GM19043 (cell line): ENCODE results near the gene STAC2.
A peak's percentile ranks its signal among the peaks of the same experiment; 100 is the strongest.

ENCODE experiments used
- ATAC-seq: cut with Tn5 transposase; IDR thresholded peaks from one replicate; pipeline ENCODE4 v1.9.1; 2021; ENCODE audit warnings: low read depth; ENCODE audit not compliant: unreplicated experiment

Gene STAC2

DNA sequence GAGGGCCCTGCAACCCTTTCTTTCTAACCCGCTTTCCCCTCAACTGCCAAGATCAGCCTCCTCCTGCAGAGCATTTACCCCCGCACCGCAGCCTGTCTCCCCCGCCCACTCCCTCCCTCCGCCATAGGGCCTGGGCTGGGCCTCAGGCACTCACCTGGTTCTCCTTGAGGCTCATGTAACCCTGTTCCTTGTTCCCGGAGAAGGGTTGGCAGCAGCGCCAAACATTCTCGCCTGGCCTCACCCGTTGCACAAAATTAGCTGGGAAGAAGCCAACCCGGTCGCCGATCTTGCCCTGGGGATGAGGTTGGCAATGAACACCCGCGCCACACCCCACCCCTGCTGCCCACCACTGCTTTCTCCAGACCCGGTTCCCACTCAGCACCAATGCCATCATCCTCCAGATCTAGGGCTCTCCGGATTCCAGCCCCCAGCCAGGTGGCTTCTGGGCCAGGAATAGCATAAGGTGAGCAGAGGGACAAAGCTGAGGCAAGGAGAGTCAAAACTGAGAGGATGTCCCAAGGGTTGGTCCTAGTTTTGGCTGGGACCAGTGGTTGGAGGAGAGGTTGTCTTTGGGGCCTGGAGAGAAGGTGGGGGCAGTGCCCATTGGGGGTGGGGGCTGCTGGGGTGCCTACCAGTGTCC, 12.8 kb downstream of the STAC2 start:
- no peak for ATAC-seq

DNA sequence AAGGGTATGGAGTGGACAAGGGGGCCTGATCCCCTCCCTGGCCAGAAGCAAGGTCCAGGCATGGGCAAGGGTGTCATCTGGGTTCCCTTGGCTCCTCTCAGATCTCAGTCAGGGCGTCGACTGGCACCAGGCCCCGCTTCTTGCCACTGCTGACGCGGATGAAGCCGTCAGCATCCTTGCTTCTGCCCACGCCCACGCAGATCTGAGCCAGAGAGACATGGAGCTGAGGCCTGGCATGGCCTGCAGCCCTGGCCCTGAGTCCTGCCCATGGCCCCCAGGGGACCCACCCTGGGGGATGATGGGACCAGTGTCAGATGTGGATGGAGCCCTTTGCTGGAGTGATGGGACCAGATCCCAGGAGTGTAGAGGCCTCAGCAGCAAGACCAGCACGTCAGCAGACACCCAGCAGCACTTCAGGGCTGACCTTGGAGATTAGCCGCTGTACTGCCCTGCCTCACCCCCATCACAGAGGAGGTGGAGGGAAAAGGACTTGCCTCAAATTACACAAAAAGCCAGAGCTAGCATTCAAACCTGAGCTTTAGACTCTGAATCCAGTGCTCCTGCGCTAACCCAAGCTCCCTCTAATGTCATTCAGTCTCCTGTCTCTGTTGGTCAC, 13.4 kb downstream of the STAC2 start:
- ATAC-seq, result no peak

DNA sequence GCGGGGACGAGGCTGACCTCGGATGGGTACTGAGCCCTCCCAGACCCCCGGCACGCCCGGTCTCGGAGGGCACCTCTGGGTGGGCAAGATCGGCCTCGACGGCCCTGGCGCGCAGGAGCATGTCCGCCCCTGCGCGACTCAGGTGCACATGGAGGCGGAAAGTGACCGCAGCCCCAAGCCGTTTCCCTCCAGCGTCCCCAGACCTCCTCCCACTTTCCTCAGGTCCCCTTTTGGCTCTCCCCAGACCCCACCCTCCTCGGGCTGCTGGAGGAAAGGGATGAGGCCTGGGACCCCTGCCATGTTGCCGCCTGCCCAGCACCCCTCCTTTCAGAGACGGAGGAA, 15.7 kb downstream of the STAC2 start:
- ATAC-seq, result no peak

DNA sequence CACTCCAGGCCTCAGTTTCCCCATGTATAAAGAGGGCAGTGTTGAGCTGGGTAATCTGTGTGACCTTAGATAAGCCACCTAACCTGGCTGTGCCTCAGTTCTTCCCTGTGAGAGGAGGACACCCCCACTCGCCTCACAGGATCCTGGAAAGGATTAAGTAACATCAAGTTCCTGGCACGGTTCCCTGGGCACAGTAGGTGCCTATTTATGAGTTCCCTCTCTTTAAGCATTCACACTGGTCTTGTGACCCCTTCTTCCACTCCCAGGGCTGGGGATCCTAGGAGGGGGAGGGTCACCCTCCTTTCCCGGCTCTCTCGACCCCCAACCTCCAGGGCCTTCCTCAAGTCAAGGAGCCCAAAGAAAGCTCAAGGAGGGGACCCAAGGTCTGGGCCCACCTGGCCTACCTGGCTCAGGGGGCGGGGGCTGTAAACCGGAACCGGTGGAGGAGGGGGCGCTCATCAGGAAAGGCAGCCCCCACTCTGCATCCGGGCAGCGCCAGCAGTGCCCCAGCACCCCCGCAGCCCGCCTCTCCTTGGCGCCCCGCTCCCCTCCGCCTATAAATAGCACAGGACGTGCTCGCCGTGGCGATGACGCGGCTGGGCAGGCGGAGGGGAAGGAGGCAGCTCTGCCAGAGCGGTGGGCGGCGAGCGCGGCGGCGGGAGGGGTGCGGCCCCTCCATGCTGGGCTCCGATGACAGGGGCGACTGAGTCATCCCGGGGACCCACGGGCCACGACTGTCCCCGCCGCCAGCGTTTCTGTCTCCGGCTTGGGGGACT, 16.2 kb downstream of the STAC2 start:
- no peak for ATAC-seq

DNA sequence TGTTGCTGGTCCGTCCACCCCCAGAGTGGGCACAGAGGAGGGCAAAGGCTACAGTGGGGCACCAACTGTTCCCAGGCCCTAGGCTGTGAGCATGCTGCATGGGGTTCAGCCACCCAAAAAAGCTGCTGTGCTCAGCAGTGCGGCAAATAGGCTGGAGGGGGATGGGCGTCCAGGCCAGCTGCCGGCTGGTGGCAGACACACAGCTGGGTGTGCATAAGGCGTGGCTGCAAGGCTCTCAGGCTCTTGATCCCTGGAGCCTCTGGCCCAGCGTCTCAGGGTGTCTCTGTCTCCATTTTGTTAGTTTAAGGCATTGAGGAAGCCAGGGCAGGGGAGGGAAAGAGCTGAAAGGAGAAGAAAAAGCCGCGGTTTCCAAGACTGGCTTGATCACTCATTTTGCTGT, 16.9 kb downstream of the STAC2 start:
- ATAC-seq, result peak; percentile 47

DNA sequence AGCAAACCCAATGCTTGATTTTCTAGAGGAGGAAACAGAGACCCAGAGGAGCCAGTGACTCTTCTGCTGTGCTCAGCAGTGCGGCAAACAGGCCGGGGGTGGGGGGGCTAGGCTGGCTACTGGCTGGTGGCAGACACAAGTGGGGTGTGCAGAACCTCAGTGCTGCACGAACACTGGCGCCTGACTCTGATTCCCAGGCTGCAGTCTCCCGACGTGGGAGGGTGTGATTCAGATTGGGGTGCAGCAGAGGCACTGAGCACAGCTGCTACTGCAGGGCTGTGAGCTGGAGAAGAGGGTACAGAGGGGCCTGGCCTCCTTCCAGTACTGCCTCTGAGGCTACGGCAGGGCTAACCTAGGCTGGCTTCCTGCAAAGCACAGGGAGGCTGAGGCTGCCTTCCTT, 17.6 kb downstream of the STAC2 start:
- ATAC-seq, result no peak

DNA sequence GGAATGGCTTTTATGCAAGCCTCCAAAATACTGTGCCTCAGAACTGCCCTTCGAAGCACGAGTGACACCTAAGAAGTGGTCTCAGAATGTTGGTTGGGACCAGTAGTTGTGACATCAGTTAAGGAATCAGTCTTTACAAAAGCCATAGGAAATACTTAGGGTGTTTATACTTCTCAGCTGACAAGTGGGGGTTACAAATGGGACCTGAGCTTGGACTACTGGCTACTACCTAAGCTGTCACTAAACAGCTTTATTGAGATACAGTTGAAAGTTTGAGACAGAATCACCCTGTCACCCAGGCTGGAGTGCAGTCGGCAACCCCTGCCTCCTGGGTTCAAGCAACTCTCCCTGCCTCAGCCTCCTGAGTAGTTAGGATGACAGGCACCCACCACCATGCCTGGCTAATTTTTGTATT, 20.6 kb downstream of the STAC2 start:
- no peak for ATAC-seq

DNA sequence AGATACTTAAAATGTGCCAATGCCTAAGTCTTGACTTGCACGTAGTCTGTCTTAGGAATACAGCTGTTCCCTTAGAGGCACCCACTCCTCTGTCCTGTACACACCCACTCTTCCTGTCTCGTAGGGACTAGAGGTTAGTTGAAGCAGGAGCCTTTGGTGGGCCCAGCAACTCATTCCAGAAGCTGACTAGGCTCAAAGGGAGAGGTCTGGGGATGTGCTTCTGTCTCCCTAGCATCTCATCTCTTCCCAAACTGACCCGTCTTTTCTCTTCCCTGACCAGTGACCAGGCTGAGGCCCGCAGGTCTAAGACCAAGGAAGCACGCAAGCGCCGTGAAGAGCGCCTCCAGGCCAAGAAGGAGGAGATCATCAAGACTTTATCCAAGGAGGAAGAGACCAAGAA, 21.5 kb downstream of the STAC2 start:
- no peak for ATAC-seq

DNA sequence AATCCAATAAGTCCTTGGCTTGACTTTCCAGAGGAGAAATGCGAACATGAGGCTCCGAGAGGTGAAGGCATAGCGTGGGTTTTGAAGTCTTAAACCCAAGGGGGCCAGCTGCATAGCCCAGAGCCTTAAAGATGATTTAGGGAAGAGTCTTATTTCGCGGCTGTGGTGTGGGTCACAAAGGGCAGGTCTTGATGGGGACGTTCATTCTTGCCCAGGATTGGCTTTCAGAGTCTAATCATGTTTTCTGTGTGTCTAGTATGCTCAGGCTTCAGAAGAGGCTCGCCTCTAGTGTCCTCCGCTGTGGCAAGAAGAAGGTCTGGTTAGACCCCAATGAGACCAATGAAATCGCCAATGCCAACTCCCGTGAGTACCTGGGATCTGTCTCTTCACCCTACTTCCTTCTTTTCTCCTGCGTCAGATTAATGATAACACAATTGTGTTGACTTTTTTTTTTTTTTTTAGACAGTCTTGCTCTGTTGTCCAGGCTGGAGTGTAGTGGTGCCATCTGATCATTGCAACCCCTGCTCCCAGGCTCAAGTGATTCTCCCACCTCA, 24.7 kb downstream of the STAC2 start:
- ATAC-seq, result no peak

DNA sequence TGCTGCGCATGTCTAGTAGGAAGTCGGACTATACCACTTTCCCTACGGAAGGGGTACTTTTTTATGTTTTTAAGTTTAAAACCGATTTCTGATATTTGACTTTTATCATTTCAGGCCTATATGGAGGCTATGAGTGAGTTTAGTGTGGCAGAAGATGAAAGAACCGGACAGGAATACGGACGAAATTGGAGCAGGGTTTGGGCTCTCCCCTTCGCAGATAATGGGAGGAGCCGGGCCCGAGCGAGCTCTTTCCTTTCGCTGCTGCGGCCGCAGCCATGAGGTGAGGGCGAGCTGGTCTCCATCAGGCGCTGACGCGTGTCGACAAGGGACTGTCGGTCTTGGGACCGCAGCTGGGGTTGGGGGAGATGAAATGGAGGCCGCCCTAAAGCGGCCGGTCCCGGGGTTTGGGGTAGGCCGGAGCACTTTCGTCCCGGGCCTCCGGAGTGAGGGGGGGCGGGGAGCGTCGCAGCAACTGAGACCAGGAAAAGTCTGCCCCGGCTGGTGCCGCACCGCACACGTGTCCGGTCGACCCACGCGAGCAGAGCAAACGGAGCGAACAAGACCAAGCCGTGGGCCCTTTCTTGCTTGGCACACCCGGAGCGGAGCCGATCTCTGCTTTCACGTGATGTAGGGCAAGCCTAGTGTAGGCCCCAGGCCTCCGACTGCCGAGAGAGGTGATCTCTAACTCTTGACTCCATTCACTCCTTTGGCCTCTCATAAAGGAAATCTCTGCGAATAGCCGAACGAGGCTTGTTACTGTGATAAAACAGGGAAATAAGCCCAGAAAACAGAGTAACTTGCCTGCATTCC, 25.5 kb downstream of the STAC2 start, which contains the start of gene RPL19:
TSS of gene RPL19 (plus strand) at position 214 of the 810 bp plus-strand sequence. CDS start at position 276, 62 bp downstream.
- peak; percentile 63 for ATAC-seq

DNA sequence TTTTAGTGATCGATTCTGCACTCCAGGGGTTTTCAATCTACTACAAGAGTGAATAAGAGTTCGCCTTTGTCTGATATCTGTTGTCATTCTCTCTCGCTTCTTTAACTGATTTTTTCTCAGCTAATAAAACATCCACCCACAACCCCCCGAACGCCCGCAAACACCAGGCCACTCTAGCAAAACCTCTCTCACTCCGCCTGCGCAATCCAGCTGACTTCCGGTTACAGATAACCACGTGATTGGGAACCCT, 26.0 kb downstream of the STAC2 start:
- peak; percentile 50 for ATAC-seq

DNA sequence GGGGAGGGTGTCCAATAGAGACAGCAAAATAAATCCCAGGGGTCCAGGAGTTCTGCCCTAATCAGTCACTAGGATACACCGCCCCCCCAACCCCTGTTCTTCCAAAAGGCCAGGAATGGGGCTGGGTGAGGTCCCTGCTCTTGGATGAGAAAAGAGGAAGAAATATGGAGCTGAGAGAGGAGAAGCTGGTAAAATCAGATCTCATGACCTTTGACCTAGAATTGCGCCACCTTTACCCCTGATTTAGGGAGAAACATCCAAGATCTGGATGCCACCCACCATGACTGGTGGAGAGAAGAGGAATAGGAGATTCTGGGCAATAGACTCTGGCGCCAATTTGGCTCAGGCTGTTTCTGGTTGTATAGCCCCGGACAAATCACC, 27.6 kb downstream of the STAC2 start:
- no peak for ATAC-seq

DNA sequence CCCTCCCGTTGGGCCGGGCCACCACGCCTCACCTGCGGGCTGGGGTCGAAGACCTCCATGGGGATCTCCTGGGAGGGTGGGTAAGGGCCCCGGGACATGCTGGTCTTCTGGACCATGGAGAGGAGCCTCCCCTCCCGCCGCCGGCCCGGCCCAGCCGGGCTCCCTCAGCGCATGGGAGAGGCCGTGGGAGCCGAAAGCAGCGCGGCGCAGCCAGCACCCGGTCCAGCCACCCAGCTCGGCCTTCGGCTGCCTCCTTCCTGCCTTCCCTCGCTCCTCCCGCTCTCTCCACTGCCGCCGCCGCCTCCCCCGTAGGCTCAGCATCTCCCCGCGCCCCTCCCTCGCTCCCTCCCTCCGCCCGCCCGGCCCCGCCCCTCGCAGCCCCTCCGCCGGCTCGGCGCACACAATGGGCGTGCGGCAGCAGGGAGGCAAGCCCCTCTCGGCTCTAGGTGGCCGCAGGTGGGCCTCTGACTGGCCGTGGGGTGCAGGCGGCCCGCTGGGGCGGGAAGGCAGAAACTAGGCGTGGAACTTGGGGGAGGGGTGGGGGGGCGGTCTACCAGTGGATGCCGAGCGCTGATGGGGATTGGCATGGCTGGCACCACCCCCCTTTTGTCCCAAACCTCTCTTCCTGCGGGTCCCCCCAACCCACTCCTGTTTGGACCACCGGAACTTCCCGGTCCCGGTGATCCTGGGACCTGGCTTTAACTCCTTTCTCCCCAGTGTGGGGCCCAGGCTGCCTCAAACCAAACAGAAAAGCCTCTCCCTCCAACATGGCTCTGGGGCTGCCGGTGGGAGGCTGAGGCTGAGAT, 28.2 kb downstream of the STAC2 start, which contains the start of gene CACNB1:
TSS of gene CACNB1 (minus strand) at position 290 of the 806 bp plus-strand sequence. CDS start at position 116, 174 bp downstream.
- no peak for ATAC-seq

DNA sequence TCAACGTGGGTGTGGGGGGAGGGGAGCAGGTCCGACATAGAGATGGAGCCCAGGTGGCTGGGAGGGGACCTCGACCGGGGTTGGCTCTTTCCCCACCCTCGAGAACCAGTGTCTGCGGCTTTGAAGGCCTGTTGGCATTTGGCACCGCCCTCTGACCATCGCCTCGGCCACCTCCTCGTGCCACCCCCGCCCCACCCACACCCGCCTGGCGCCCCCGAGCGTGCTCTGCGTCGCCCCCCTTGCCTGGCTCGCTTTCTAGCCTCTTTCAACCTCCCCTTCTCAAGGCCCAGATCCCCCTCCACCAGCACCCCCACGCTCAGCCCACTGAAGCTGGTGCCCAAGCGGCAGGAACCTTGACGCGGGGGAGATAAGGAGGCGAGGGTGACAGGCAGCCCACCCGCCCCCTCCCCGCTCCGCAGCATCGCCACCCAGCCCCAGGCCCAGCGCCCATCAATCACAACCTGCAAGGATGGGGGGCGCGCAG, 28.9 kb downstream of the STAC2 start:
- ATAC-seq, result no peak

DNA sequence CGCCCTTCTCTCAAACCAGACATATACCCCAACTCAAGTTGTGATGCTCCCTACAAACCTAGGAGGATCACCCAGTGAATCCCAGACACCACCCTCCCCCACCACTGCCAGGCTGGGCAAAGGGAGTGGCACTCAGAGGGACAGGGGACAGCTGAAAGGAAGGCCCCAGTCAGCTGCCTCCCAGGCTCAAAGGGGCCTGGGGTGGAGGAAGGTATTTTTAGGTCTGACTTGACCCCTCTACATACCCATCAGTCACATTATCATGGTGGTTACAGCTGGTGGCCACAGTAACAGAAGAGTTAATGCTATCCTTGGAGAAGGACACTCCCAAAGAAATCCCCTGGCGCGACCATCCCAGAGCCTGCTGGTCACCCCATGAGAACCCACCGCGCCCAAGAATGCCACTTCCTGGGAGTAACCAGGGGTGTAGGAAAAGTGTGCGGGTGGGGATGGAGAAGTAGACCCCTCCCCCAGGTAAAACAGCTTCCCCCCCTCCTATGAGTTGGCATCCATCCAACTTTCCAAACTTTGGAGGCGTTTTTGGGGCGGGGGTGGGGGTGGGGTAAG, 29.4 kb downstream of the STAC2 start:
- no peak for ATAC-seq

DNA sequence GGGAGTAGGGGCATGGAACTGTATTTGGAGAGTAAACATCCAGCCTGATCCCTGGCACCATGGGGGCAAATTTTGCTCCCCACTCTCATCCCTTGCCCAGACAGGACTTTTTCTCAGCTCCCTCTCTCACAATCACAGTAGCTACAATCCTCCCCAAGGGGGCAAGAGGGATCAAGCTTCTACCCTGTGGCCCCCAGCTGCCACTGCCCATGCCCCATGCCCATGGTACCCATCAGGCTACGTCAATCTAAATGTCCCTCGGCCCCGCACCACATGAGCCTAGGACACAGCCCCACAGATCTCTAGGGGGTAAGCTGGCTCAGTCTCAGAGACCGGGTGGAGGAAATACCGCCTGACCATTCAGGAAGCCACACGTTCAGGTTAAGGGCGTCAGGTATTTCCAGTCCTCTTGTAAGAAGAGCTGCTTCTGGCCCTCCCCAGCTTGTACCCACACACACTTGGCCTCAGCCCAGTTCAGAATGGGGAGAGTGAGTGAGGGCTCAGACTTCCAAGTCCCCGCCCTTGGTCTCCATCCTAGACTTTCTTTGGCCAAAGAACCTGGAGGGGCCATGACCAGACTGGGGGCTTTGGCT, 30.1 kb downstream of the STAC2 start:
- no peak for ATAC-seq

DNA sequence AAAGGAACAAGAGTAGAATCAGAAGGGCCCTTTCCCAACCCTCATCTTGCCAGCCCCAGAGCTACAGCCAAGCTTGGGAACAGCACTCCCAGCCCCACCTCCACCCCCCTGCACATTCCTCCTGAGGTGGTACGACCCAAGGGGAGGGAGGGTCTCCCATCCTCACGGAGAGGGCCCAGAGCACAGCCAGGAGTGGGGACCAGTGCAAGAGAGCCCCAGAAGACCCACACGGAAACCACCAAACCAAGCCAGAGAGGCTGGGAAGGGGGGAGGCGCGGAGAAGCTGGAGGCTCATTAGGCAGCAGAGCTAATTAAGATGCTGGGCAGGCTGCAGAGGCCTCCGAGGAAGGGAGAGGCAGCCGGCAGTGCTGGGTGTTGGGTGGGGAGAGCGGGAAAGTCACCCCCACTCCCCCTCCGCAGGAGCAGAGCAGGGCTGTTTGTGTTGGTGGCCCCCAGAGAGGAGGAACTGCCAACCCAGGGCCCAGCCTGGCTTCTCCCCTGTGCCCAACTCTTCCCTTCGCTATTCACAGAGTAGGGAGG, 30.7 kb downstream of the STAC2 start:
- ATAC-seq, result no peak

DNA sequence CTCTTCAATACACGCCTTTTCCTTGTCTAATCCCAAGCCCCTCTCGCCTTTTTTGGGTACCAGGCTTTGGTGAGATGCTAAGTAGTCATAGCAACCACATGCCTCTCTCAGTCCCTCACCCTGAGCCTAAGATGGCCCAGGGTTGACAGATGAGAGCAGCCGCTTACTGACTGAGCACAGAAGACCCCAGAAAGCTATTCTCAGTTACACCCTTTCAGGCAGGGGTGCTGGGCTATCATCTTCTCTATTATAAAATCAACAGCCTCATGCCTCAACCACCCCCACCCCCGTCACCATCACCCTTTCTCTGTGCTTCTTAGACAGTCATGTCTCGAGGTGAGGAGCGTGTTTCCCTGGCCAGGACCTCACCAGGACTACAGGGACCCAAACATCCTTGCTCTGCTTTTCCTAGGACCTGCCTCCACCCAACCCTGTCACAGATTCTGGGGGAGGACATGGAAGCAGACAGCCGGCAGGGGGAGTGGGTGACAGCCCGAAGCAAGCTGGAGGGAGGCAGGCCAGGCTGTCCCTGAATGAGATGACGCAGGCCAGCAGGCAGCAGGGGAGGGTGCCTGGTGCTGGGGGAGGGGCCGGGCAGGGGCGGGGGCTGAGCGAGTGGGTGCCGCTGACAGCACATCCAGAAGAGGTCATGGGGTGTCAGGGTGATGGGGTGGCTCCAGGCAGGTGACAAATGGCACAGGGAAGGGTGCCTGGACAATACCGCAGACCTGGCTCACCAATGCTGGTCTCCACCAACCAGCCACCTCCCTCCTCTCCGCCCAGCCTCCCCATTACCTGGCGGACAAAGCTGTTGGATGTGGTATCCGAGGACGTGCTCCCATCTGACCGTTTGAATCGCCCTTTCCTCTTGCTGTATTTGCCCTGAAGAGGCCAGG, 31.4 kb downstream of the STAC2 start:
- no peak for ATAC-seq
